H7 (cell line): Measurements from ENCODE around the gene ALLC. TPM values are rescaled to one million over a fixed set of nuclear protein-coding genes. Genes with fewer than 3 reads are reported as not detected.
"Not testable (repeated sequence)": the region's sequence is repeated elsewhere in the genome, so short reads cannot be mapped to it uniquely, and the experiment has no call there.

Source experiments
- DNase-seq: peaks from one replicate; pipeline ENCODE4 v3.0.0; 2012
- H3K27me3 ChIP-seq: 2 replicates; pipeline ENCODE4 v1.6.0; 2011; ENCODE audit warnings: mild to moderate bottlenecking, low read length; ENCODE audit not compliant: control insufficient read depth, insufficient read depth
- H3K36me3 ChIP-seq: replicated peaks from 2 replicates; pipeline ENCODE4 v1.5.1; 2011; ENCODE audit warnings: low read length; ENCODE audit not compliant: control insufficient read depth, insufficient read depth
- H3K4me3 ChIP-seq: 2 replicates; pipeline ENCODE4 v1.5.1; 2011; ENCODE audit warnings: low read depth, mild to moderate bottlenecking, control low read depth, low read length, moderate library complexity; ENCODE audit not compliant: insufficient read depth
- total RNA-seq: library from RNA; depleted of rRNA; stranded (reverse); fragments of >200 nt; shearing (Covaris generic); gene quantifications from 2 replicates; pipeline ENCODE4 v1.2.3, GENCODE V29; 2014

The ALLC gene
- total RNA-seq, 1 experiment from 2014 or later, result not detected

GRCh38 chr2:3631851-3632659, 25.9 kb upstream of the ALLC start:
- no peaks in the 10 kb centered on the region for H3K36me3 ChIP-seq
- peak; percentile 37 for DNase-seq
- H3K27me3 ChIP-seq, result no peaks in the 10 kb centered on the region; the same call in 1 of the 2 replicates
- H3K4me3 ChIP-seq, result no peak overlapping the region

- Histone ChIP-seq H3K36me3 (no peaks in the 10 kb centered on the region), H3K4me3 (no peak overlapping the region), H3K27me3 (no peaks in the 10 kb centered on the region; the same call in 1 of the 2 replicates)
- peak; percentile 33 for DNase-seq
Measured at GRCh38 chr2:3633089-3633981, 24.7 kb upstream of the ALLC start.

GRCh38 chr2:3633982-3634595, 23.9 kb upstream of the ALLC start:
- no peak overlapping the region for H3K4me3 ChIP-seq
- peak; percentile 55 for DNase-seq
- no peaks in the 10 kb centered on the region; the same call in 1 of the 2 replicates for H3K27me3 ChIP-seq
- no peaks in the 10 kb centered on the region for H3K36me3 ChIP-seq

- Histone ChIP-seq H3K4me3 (no peak overlapping the region), H3K27me3 (no peaks in the 10 kb centered on the region; the same call in 1 of the 2 replicates), H3K36me3 (no peaks in the 10 kb centered on the region)
- DNase-seq, result no peak
Measured at GRCh38 chr2:3634596-3635121, 23.3 kb upstream of the ALLC start.

- Histone ChIP-seq H3K36me3 (no peaks in the 10 kb centered on the region), H3K27me3 (no peaks in the 10 kb centered on the region; the same call in 1 of the 2 replicates), H3K4me3 (no peak overlapping the region)
- peak; percentile 47 for DNase-seq
Measured at GRCh38 chr2:3635171-3635974, 22.6 kb upstream of the ALLC start.

- H3K36me3 ChIP-seq, H3K27me3 ChIP-seq, H3K4me3 ChIP-seq: not testable (repeated sequence)
- peak; percentile 16 for DNase-seq
Measured at GRCh38 chr2:3635975-3636327, 22.0 kb upstream of the ALLC start.

GRCh38 chr2:3636586-3637310, 21.3 kb upstream of the ALLC start:
- Histone ChIP-seq H3K27me3 (no peaks in the 10 kb centered on the region; the same call in 1 of the 2 replicates), H3K4me3 (no peak overlapping the region), H3K36me3 (no peaks in the 10 kb centered on the region)
- peak; percentile 17 for DNase-seq

- Histone ChIP-seq H3K36me3 (no peaks in the 10 kb centered on the region), H3K27me3 (no peaks in the 10 kb centered on the region; the same call in 1 of the 2 replicates), H3K4me3 (no peak overlapping the region)
- peak; percentile 13 for DNase-seq
Measured at GRCh38 chr2:3637311-3637675, 20.7 kb upstream of the ALLC start.

- H3K36me3 ChIP-seq, result no peaks in the 10 kb centered on the region
- H3K4me3 ChIP-seq, result no peak overlapping the region
- H3K27me3 ChIP-seq, result no peaks in the 10 kb centered on the region; the same call in 1 of the 2 replicates
- DNase-seq, result peak; percentile 26
Measured at GRCh38 chr2:3637692-3638455, 20.1 kb upstream of the ALLC start.

GRCh38 chr2:3638456-3638810, 19.6 kb upstream of the ALLC start:
- Histone ChIP-seq H3K36me3 (no peaks in the 10 kb centered on the region), H3K4me3 (no peak overlapping the region), H3K27me3 (no peaks in the 10 kb centered on the region; the same call in 1 of the 2 replicates)
- peak; percentile 46 for DNase-seq

GRCh38 chr2:3639015-3639630, 18.9 kb upstream of the ALLC start:
- H3K36me3 ChIP-seq, result no peaks in the 10 kb centered on the region
- no peak overlapping the region for H3K4me3 ChIP-seq
- DNase-seq, result peak; percentile 19
- H3K27me3 ChIP-seq, result no peaks in the 10 kb centered on the region; the same call in 1 of the 2 replicates

GRCh38 chr2:3639653-3640052, 18.3 kb upstream of the ALLC start:
- Histone ChIP-seq H3K4me3 (no peak overlapping the region), H3K27me3 (no peaks in the 10 kb centered on the region; the same call in 1 of the 2 replicates), H3K36me3 (no peaks in the 10 kb centered on the region)
- DNase-seq, result peak; percentile 21
